Placental epithelial cell (primary cell): ENCODE measurements around the gene RENBP. TPM values are rescaled to one million over a fixed set of nuclear protein-coding genes. Genes with fewer than 3 reads are reported as not detected.

ENCODE experiments used
- small RNA-seq: library from RNA; depleted of rRNA; stranded (forward); fragments of <200 nt; gene quantifications from one replicate; pipeline ENCODE3, GENCODE V24; 2012
- total RNA-seq: library from RNA; depleted of rRNA; stranded (reverse); fragments of >200 nt; gene quantifications from 2 replicates; pipeline ENCODE4 v1.2.3, GENCODE V29; 2012

The RENBP gene
- under 0.01 and 0.11 TPM in 2 replicates for total RNA-seq

DNA sequence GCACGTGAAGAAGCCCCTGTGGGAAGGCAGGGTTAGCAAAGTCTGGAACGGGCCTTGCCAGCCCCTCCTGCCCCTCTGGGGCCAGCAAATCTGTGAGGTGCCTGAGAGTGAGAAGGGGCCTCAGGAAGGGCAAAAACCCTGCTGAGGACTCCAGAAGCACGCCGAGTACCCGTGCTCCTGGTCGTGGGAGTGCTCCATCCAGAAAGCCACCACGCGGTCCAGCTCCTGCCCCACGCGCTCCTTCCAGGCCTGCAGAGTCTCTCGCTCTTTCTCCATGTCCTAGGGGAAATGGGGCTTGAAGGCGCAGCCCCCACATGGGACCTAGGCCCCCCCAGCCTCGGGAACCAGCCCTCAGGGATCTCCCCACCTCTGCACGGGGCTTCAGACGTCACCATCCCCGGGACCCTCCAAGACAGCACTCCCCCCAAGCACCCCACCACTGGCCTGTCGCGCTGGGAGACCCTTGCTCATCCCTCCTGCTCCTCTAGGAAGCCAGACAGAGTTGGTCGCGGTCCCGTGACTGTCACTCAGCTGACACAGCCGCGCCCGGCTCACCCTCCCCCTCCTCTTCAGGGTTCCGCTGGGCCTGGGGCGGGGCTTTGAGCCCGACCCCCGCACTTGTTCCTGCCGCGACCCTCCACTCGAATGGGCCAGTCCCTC is at the start of gene RENBP:
Gene RENBP (minus strand): TSS at position 504 of the 660 bp plus-strand sequence. CDS start 33 bp downstream, at position 471.

DNA sequence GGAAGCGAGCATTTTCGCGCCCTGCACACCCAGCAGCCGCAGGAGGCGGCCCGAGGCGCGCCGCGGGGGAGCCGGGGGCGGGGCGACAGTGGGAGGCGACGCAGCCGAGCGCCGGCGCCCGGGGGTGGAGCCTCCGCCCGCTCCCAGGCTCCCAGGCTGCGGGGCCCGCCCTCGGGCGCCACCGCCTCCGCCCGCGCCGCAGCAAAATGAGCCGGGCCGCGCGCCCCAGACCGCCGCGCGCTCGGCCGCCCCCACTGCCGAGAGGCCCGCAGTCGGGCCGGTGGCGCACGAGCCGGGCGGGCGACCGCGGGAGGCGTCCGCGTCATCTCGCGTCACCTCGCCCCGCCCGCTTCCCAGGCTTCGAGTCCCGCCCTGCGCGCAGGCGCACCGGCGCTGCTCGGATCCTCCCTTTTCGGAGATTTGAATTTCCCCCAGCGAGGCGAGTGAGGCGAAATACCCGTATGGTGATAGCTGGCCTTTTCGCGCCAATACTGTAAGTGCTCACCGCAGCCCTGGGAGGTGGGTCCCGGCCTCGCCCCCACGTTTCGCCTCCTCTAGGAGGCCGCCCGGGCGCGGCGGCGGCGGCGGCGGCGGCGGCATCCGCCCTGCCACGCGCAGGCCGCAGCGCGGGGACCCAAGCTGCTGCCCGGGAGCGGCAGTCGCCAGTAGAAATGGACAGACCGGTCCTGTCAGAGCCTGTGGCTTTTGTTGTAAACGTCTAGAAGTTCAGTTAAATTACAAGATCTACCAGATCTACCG is 28.1 kb upstream of the RENBP start, which contains the start of gene TMEM187:
Gene TMEM187 (plus strand): TSS at position 387 of the 759 bp plus-strand sequence. CDS start 9,309 bp downstream, outside the sequence.

DNA sequence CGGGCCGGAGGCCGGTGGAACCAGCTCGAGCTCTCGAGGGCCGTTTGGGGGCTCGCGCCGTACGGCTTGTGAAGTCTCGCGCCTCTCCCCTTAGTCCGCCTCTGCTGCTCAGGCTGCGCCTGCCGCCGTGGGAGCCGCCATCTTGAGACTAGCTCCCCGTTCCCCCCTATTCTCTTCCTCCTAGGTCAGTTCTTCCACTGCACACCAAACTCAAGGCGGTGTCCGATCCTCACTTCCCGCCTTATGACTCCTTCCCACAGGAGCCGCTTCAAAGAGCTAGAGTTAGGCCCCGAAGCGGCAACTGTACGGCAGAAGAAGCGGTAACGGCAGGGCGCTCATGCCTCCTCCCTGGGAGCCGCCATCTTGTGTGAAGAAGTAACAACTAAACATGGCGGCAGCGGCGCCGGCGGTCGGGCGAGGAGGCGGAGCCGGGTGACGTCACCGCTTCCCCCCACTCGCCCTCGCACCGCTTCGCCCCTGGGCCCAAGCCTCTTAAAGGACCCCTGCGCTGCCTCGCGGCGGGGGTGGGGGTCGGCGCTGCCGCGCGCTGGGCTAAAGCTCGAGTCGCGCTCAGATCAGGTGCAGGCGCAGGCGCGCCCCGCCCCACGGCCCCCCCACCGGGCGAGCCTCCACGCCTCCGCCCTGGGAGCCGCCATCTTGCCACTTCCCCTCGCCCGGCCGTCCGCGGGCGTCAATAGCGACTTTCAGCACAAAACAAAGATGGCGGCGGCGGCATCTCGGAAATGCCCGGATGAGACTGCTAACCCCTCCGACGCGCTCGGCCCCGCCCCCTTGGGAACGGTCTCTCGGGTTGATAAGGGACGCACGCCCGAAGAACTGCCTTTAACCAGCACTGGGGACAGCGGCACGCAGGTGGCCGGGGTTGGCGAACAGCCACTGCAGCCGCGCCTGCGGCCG is 27.3 kb upstream of the RENBP start, which contains the start of gene HCFC1:
Gene HCFC1 (minus strand): TSS at position 369 of the 918 bp plus-strand sequence. CDS start 978 bp downstream, outside the sequence.

DNA sequence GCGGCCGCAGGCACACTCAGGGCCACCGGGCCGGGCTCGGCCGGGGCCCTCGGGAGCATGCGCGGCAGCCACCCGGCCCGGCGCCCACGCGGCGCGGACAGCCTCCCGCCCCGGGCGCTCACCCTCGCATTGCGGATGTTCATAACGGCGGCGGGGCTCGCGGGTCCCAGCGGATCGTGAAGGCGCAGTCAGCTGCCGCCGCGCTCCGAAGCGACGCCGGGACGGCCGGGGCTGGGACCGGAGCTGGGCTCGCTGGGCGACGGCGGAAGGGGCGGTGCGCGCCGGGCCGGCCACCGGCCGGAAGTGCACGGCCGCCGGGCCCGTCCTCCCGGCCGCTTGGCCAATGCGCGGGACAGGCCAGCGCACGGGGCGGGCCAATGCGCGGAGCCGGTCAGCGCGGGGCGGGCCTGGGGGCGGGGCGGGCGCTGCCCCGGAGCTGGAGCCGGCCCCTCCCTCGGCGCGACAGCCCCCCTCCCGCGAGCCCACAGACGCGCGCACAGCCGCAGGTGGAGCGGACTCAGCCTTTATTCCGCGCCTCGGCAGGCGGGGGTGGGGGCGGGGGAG is 9.6 kb downstream of the RENBP start, which contains the start of gene NAA10:
Gene NAA10 (minus strand): TSS at position 276 of the 564 bp plus-strand sequence. CDS start 133 bp downstream, at position 143.

DNA sequence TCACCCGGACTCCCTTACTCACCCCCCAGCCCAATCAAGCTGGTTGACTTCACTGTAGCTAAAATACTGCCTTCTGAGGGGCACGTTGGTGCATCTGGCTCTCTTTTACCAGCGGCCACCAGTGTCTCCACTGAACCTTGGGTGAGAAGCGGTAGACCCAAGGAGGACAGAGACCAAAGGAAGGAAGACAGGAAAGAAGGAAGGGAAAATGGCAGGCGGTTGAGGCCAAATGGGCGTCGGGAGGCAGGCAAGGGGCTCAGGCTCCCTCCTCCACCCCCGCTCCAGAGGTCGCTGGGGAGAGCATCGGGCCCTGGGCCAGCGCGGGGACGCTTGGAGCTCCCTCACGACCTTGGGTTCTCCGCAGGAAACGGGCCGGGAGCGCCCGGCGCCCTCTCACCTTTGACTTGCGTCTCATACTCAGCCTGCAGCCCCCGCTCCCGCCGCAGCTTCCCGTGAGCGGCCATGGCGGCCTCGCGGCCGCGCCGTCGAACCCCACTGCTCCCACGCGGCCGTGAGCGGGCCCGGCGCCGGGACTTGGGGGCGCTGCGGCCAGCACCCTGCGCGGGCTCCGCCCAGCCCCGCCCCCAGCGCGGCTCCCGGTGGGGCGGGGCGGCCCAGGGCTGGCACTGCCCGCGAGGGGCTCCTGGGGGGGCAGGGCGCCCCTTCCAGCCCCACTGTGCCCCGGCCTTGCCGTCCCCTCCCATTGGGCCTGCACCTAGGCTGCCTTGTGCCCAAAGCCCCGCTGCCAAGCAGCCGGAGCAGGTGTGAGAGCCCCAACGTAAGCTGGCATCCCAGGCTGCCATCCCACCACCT is 18.5 kb downstream of the RENBP start, which contains the start of gene ARHGAP4:
Gene ARHGAP4 (minus strand): TSS at position 526 of the 813 bp plus-strand sequence. CDS start 62 bp downstream, at position 464.

DNA sequence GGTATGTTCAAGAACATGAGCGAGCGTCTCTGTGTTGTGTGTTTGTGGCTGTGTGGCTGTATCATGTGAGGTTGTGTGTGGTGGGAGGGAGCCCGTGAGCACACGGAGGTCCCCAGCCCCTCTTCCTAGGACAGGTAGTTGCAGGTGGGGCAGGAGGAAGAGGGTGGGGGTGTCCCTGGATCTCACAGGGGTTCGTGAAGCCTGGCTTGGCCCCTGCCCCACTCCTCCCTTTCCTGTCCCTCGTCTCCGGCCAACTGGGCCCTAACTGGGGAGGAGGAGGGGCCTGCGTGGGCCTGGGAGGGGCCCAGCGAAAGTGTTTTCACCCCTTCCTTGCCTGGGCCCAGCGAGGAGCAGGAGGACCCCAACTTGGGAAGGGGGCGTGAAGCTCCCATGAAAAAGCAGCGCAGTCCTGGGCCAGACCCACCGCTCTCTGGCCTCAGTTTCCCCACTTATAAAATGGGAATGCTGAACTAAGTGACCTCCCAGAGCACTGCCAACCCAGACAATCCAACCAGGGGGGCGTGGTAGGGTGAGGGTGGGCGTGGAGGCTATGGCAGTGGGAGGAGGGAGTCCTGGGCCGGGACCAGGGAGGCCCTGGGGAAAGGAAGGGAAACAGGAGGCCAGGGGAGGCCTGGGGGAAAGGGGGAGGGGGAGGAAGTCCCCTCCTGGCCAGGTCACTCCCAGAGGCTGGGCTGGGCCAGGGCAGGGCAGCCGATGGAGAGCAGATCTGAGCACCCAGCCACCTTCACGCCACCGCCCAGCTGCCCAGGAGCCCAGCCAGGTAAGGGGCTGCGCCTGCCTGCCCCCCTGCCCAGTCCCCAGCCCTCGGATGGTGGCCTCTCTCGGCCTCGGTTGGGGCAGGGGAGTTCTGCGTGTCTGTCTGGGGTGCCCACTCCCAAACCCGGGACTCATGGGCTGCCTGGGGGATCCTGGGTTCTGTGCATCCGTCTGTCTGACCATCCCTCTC is 40.2 kb downstream of the RENBP start, which contains the start of gene AVPR2:
Gene AVPR2 (plus strand): TSS at position 683 of the 967 bp plus-strand sequence. CDS start 473 bp downstream, outside the sequence.

DNA sequence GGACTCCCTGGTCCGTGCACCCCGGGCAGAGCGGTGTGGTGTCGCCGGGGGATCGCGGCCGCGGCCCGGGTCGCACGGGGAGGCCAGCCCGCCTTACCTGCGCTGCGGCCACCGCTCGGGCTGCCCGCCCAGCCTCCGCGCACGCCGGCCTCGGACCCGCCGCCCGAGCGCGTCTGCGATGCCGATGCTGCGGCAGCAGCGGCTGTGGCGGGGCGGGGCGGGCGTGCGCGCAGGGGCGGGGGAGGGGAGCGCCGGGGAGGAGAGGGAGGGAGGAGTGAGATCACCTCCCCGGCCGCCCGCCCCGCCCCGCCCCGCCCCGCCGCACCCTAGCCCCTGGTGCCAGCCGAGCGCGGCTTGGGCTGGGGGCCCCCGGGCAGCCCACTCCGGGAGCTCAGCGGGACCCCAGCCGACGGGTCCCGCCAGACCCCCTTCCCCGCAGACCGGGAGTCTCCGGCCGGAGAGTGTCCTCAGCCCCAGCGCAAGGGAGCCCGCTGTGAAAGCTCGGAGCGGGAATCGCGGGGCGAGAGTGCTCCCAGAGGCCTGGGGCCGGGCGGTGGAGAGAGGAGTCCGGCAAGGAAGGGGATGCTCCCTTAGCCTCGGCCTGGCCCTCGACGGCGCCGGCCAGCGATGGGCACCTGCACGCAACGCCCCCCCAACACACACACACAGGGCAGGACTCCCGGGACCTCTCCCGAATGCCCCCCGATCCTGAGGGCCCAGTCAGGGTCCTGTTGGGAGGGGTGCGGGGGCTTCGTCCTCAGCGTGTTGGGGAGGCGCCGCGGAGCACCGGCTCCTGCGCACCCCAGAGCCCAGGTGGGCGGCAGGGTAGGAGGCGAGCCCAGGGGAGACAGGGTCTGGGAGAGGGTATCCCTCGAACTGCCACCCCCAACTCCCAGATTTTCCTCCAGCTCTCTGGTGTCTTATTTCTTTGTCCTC is 58.2 kb downstream of the RENBP start, which contains the start of gene L1CAM:
Gene L1CAM (minus strand): TSS at position 206 of the 936 bp plus-strand sequence. CDS start 10,337 bp downstream, outside the sequence.

Small RNAs within 50 kb of the gene (small RNA-seq; reads per million reads assigned to genes)
- gene MIR3202-1, result not detected

Other genes starting within 250 kb of the RENBP start
- gene BCAP31, start 220.3 kb downstream of the RENBP start, total RNA-seq, result 90.3 and 146 TPM in 2 replicates
- gene ABCD1, start 219.8 kb downstream of the RENBP start, total RNA-seq, result 11.0 and 12.4 TPM in 2 replicates
- 0.39 and 2.3 TPM in 2 replicates for gene PLXNB3, start 180.4 kb downstream of the RENBP start, total RNA-seq
- gene SRPK3, start 163.6 kb downstream of the RENBP start, total RNA-seq, result under 0.01 and 1.1 TPM in 2 replicates
- gene IDH3G, start 150.3 kb downstream of the RENBP start, total RNA-seq, result 43.2 and 78.4 TPM in 2 replicates
- gene SSR4, start 150.0 kb downstream of the RENBP start, total RNA-seq, result 157 and 199 TPM in 2 replicates
- gene PDZD4, start 114.1 kb downstream of the RENBP start, total RNA-seq, result 0.39 TPM in 1 of 2 replicates, not detected in the other
- gene L1CAM, start 58.5 kb downstream of the RENBP start, total RNA-seq, result 0.22 and 0.39 TPM in 2 replicates
- not detected in 2 replicates for gene AVPR2, start 40.0 kb downstream of the RENBP start, total RNA-seq
- 2.9 and 5.9 TPM in 2 replicates for gene ARHGAP4, start 18.4 kb downstream of the RENBP start, total RNA-seq
- gene NAA10, start 9.6 kb downstream of the RENBP start, total RNA-seq, result 32.6 and 69.1 TPM in 2 replicates
- gene HCFC1, start 27.2 kb upstream of the RENBP start, total RNA-seq, result 21.6 and 43.1 TPM in 2 replicates
- 9.0 and 9.4 TPM in 2 replicates for gene TMEM187, start 28.1 kb upstream of the RENBP start, total RNA-seq
- 29.4 and 86.4 TPM in 2 replicates for gene IRAK1, start 75.3 kb upstream of the RENBP start, total RNA-seq
- gene MECP2, start 153.1 kb upstream of the RENBP start, total RNA-seq, result 21.0 and 23.6 TPM in 2 replicates
- gene OPN1LW, start 199.6 kb upstream of the RENBP start, total RNA-seq, result not detected in 2 replicates
- not detected in 2 replicates for gene OPN1MW, start 238.0 kb upstream of the RENBP start, total RNA-seq